COR-L47 (cell line): ENCODE measurements around the gene ADAM19.
A peak's percentile ranks its signal among the peaks of the same experiment; 100 is the strongest.
"Not testable (repeated sequence)": the region's sequence is repeated elsewhere in the genome, so short reads cannot be mapped to it uniquely, and the experiment has no call there.

ENCODE experiments used
- DNase-seq: peaks from one replicate; lab custom pipeline; 2025; lab: John Stamatoyannopoulos, UW

Gene ADAM19

GRCh38 chr5:157463081-157463480, 112.5 kb downstream of the ADAM19 start:
- DNase-seq = no peak

GRCh38 chr5:157460921-157461792, 114.4 kb downstream of the ADAM19 start:
- DNase-seq = no peak

- DNase-seq = no peak
These were observed 115.6 kb downstream of the ADAM19 start, which contains the start of gene NIPAL4 for GRCh38 chr5:157459715-157460599. Gene NIPAL4 (plus strand): TSS chr5:157460213. CDS start chr5:157460321, 108 bp downstream.

GRCh38 chr5:157458835-157459234, 116.7 kb downstream of the ADAM19 start:
- DNase-seq = no peak

GRCh38 chr5:157457391-157457790, 118.2 kb downstream of the ADAM19 start:
- DNase-seq = no peak

- DNase-seq = no peak
These were observed 119.3 kb downstream of the ADAM19 start for GRCh38 chr5:157456301-157456700.

GRCh38 chr5:157455057-157455456, 120.5 kb downstream of the ADAM19 start:
- no peak for DNase-seq

GRCh38 chr5:157454273-157454672, 121.3 kb downstream of the ADAM19 start:
- DNase-seq = no peak

- no peak for DNase-seq
These were observed 123.8 kb downstream of the ADAM19 start for GRCh38 chr5:157451806-157452205.

GRCh38 chr5:157450024-157450423, 125.6 kb downstream of the ADAM19 start:
- DNase-seq = no peak

GRCh38 chr5:157449011-157449723, 126.4 kb downstream of the ADAM19 start:
- DNase-seq = peak; percentile 34

GRCh38 chr5:157447201-157447637, 128.4 kb downstream of the ADAM19 start:
- DNase-seq = no peak

GRCh38 chr5:157446412-157446935, 129.1 kb downstream of the ADAM19 start:
- no peak for DNase-seq

- DNase-seq = no peak
These were observed 129.7 kb downstream of the ADAM19 start for GRCh38 chr5:157445745-157446411.

GRCh38 chr5:157444224-157444623, 131.4 kb downstream of the ADAM19 start:
- no peak for DNase-seq

GRCh38 chr5:157443041-157443549, 132.5 kb downstream of the ADAM19 start:
- DNase-seq = no peak

GRCh38 chr5:157434096-157434495, 141.5 kb downstream of the ADAM19 start:
- no peak for DNase-seq

- peak; percentile 16 for DNase-seq
These were observed 143.9 kb downstream of the ADAM19 start for GRCh38 chr5:157431544-157432200.

GRCh38 chr5:157429920-157430319, 145.7 kb downstream of the ADAM19 start:
- not testable (repeated sequence) for DNase-seq
